OCI-LY1 (cell line): ENCODE data around the gene IL4I1.

Experiments used
- H2AFZ ChIP-seq: fragments of 200-600 bp; sonication (generic), shearing (Covaris generic); 2 replicates; pipeline ENCODE4 v1.6.0; 2014; ENCODE audit warnings: antibody characterized with exemption, mild to moderate bottlenecking, low read length
- H3F3A ChIP-seq: fragments of 200-600 bp; sonication (generic), shearing (Covaris generic); 2 replicates; pipeline ENCODE4 v1.6.0; 2014; ENCODE audit warnings: mild to moderate bottlenecking, antibody characterized with exemption, low read length, moderate library complexity; ENCODE audit not compliant: insufficient read depth
- H3K27ac ChIP-seq: fragments of 200-600 bp; sonication (generic); 2 replicates; pipeline ENCODE4 v1.5.1; 2014; ENCODE audit warnings: low read length, mixed run types, mild to moderate bottlenecking, low read depth; ENCODE audit not compliant: poor library complexity, severe bottlenecking
- H3K27me3 ChIP-seq: fragments of 200-600 bp; sonication (generic); 2 replicates; pipeline ENCODE4 v1.6.0; 2014; ENCODE audit warnings: antibody characterized with exemption, mild to moderate bottlenecking, low read length, moderate library complexity; ENCODE audit not compliant: insufficient read depth
- H3K36me3 ChIP-seq: fragments of 200-600 bp; sonication (generic); 2 replicates; pipeline ENCODE4 v1.6.1; 2014; ENCODE audit warnings: mild to moderate bottlenecking, antibody characterized with exemption, low read length, moderate library complexity, mixed read lengths; ENCODE audit not compliant: insufficient read depth
- H3K4me1 ChIP-seq: fragments of 200-600 bp; sonication (generic); 2 replicates; pipeline ENCODE4 v1.5.1; 2014; ENCODE audit warnings: mild to moderate bottlenecking, low read length, moderate library complexity; ENCODE audit not compliant: insufficient read depth, severe bottlenecking
- H3K4me2 ChIP-seq: fragments of 200-600 bp; sonication (generic), shearing (Covaris generic); 2 replicates; pipeline ENCODE4 v1.6.1; 2014; ENCODE audit warnings: low read length
- H3K4me3 ChIP-seq: fragments of 200-600 bp; sonication (generic); 2 replicates; pipeline ENCODE4 v1.5.1; 2014; ENCODE audit warnings: low read length, low read depth, mild to moderate bottlenecking, mixed read lengths; ENCODE audit not compliant: poor library complexity, severe bottlenecking
- H3K79me2 ChIP-seq: fragments of 200-600 bp; shearing (Covaris generic); 2 replicates; pipeline ENCODE4 v1.6.1; 2016; ENCODE audit warnings: mixed run types, low read length, mixed read lengths; ENCODE audit not compliant: insufficient read depth
- H3K9ac ChIP-seq: fragments of 200-600 bp; sonication (generic), shearing (Covaris generic); 2 replicates; pipeline ENCODE4 v1.6.1; 2014; ENCODE audit warnings: mild to moderate bottlenecking, low read length, mixed read lengths
- H3K9me2 ChIP-seq: fragments of 200-600 bp; sonication (generic), shearing (Covaris generic); 2 replicates; pipeline ENCODE4 v1.6.1; 2014; ENCODE audit warnings: low read depth, mild to moderate bottlenecking, low read length, mixed read lengths
- H3K9me3 ChIP-seq: fragments of 200-600 bp; shearing (Covaris generic); 2 replicates; pipeline ENCODE4 v1.6.1; 2014; ENCODE audit warnings: low read length, mixed read lengths
- H4K20me1 ChIP-seq: fragments of 200-600 bp; sonication (generic), shearing (Covaris generic); 2 replicates; pipeline ENCODE4 v1.6.0; 2016; ENCODE audit warnings: mild to moderate bottlenecking, low read length; ENCODE audit not compliant: insufficient read depth
- EZH2 ChIP-seq: fragments of 200-600 bp; sonication (generic), shearing (Covaris generic); IDR thresholded peaks from 2 replicates; pipeline ENCODE4 v1.8.0; 2017; ENCODE audit warnings: borderline replicate concordance, mixed run types, mild to moderate bottlenecking, antibody characterized with exemption, low read length, moderate library complexity, mixed read lengths
- TF ChIP-seq, protein P1 (sequence below): fragments of 200-600 bp; sonication (generic), shearing (Covaris generic); IDR thresholded peaks from 2 replicates; pipeline ENCODE4 v1.5.1; 2017; ENCODE audit warnings: mild to moderate bottlenecking, antibody characterized with exemption, low read length, moderate library complexity, mixed read lengths

IL4I1 gene

DNA sequence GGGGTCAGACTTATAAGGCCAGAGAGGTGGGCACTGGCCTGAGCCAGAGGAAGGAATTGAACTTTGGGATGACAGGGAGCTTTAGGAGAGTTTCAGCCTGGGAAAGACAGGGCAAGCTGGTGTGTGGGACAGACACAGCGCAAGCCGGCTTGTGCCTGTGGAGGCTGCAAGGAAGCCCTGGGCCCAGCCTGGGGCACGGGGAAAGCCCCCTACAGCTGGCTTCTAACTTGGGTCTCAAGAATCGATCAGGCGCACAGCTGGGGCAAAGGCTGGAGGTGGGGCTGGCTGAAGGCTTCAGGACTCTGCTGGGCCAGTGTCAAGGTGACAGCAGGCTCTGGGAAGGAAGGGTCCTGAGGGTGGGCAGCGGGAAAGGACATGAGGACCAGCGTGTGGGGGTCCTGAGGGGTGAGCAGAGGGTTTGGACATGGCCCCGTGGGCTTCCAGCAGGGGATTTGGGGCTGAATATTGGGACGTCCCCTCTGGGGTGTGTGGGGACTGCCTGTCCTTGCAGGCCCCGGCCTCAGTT, 42.8 kb downstream of the IL4I1 start:
- H2AFZ ChIP-seq, result no peak overlapping the region
- H3K27ac ChIP-seq, result peak overlapping the region; percentile 62
- H3K9me2 ChIP-seq, result no peaks in the 10 kb centered on the region
- peaks cover 40% of the 10 kb centered on the region for H3K4me1 ChIP-seq
- peaks cover 25% of the 10 kb centered on the region for H3K79me2 ChIP-seq
- H3K36me3 ChIP-seq, result peaks cover 48% of the 10 kb centered on the region
- peak overlapping the region; percentile 81 for H3K4me3 ChIP-seq
- TF ChIP-seq EZH2, result no peak
- H3K4me2 ChIP-seq, result peak overlapping the region; percentile 98
- H3K9me3 ChIP-seq, result 0 out of 2 replicates have a peak, but pooled peaks cover 3% of the 10 kb centered on the region
- H3K27me3 ChIP-seq, result no peaks in the 10 kb centered on the region
- H3K9ac ChIP-seq, result peak overlapping the region; percentile 76; the same call in 1 of the 2 replicates
- H4K20me1 ChIP-seq, result no peaks in the 10 kb centered on the region
- no peaks in the 10 kb centered on the region for H3F3A ChIP-seq

DNA sequence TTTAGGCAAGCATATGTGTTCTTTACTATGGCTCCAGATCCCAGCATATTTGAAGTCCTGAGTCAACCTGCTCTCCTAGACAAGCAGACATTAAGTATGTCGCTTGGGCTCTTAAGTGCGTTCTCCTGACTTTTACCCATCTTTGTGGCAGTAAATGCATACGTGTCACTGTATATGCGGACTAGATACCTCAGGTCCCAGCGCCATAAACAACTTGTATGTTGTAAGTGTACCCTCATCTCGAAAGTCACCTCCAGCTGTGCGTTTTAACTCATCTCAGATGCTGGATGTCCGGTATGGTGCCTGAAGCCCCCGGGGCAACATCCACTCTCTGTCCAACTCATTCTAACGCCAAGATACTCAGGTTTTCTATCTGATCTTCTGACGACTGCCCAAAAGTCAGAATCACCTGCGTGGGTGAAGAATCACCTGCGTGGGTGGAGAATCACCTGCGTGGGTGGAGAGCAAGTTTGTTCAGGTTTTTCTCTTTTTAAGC, 44.0 kb downstream of the IL4I1 start:
- no peaks in the 10 kb centered on the region for H3K9me2 ChIP-seq
- peak overlapping the region; percentile 76 for H3K9ac ChIP-seq
- TF ChIP-seq EZH2, result no peak
- TF ChIP-seq, protein P1, sequence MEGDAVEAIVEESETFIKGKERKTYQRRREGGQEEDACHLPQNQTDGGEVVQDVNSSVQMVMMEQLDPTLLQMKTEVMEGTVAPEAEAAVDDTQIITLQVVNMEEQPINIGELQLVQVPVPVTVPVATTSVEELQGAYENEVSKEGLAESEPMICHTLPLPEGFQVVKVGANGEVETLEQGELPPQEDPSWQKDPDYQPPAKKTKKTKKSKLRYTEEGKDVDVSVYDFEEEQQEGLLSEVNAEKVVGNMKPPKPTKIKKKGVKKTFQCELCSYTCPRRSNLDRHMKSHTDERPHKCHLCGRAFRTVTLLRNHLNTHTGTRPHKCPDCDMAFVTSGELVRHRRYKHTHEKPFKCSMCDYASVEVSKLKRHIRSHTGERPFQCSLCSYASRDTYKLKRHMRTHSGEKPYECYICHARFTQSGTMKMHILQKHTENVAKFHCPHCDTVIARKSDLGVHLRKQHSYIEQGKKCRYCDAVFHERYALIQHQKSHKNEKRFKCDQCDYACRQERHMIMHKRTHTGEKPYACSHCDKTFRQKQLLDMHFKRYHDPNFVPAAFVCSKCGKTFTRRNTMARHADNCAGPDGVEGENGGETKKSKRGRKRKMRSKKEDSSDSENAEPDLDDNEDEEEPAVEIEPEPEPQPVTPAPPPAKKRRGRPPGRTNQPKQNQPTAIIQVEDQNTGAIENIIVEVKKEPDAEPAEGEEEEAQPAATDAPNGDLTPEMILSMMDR, result no peak
- H4K20me1 ChIP-seq, result no peaks in the 10 kb centered on the region
- H3K4me1 ChIP-seq, result peaks cover 47% of the 10 kb centered on the region
- H3K9me3 ChIP-seq, result 0 out of 2 replicates have a peak, but pooled peaks cover 3% of the 10 kb centered on the region
- peak overlapping the region; percentile 62 for H3K27ac ChIP-seq
- H3K27me3 ChIP-seq, result no peaks in the 10 kb centered on the region
- peaks cover 35% of the 10 kb centered on the region for H3K36me3 ChIP-seq
- H3F3A ChIP-seq, result no peaks in the 10 kb centered on the region
- H3K79me2 ChIP-seq, result peaks cover 25% of the 10 kb centered on the region
- H3K4me2 ChIP-seq, result peak overlapping the region; percentile 98
- H3K4me3 ChIP-seq, result peak overlapping the region; percentile 81
- no peak overlapping the region for H2AFZ ChIP-seq

DNA sequence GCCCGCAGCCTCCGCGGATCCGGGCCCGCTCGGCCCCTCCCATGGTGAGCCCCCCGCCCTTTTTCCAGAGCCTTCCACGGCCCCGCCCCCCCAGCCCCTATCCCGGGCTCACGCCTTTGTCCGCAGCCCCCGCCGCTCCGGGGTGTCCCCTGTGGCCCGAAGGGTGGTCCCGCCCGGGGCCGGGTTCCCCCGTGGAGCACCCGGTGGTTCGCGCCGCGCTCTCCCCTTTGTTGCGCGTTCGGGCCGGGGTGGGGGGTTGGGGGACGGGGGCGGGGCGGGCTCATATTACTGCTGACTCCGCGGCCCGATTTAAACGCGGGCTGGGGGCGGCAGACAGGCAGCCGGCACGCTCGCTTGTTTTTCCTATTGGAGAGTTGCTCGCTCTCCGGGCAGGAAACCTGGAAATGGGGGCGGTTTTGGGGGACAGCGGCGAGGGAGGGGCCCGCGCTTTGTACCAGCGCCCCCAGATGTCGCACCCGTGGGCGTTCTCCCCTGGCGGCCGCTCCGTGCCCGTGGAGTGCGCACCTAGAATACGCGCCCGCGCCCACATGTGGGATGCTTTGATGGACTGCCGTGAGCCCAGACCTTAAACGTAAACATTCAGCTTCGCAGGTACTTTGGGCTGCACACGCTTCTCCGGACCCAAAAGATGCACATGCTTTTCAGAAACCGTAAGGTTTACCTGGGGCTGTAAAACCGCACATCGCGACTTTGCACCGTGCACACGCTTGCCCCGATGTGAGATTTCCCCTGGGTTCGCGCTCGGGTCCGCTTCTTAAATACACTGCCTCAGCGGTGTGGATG, 45.0 kb downstream of the IL4I1 start:
- Histone ChIP-seq H3K9me3 (0 out of 2 replicates have a peak, but pooled peaks cover 3% of the 10 kb centered on the region), H3K36me3 (peaks cover 25% of the 10 kb centered on the region; the same call in 1 of the 2 replicates), H3K27me3 (no peaks in the 10 kb centered on the region), H3F3A (no peaks in the 10 kb centered on the region), H3K4me1 (peaks cover 41% of the 10 kb centered on the region), H4K20me1 (no peaks in the 10 kb centered on the region), H2AFZ (no peak overlapping the region), H3K79me2 (peaks cover 25% of the 10 kb centered on the region), H3K9me2 (no peaks in the 10 kb centered on the region), H3K9ac (peak overlapping the region; percentile 76), H3K4me2 (peak overlapping the region; percentile 98), H3K27ac (peak overlapping the region; percentile 62), H3K4me3 (peak overlapping the region; percentile 81)
- TF ChIP-seq, protein P1, result no peak
- no peak for TF ChIP-seq EZH2
